GM19193 (cell line): ENCODE measurements around the gene UMPS.

Source experiments
- POLR2A ChIP-seq: IDR thresholded peaks from 4 replicates; pipeline ENCODE4 v1.6.1; 2011; ENCODE audit not compliant: insufficient read depth, insufficient read length; ENCODE audit errors: extremely low read depth

UMPS gene

DNA sequence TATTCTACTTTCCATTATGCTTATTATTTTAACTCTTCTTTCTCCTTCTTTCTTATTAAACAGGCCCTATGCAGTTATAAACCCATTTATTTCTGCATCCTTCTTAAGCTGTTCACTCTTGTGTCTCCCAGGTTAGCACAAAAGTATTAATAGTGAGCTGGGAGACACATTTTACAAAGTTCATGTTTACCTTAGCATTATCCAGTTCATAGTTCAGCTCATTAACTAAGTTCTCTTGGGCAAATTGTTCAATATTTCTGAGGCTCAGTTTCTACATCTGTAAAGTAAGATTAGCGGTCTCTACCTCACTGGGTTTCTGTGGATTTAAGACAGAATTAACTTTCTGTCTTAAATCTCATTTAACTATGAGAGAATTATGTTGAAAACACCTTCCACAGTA is 31.2 kb upstream of the UMPS start:
- TF ChIP-seq POLR2A = no peak

DNA sequence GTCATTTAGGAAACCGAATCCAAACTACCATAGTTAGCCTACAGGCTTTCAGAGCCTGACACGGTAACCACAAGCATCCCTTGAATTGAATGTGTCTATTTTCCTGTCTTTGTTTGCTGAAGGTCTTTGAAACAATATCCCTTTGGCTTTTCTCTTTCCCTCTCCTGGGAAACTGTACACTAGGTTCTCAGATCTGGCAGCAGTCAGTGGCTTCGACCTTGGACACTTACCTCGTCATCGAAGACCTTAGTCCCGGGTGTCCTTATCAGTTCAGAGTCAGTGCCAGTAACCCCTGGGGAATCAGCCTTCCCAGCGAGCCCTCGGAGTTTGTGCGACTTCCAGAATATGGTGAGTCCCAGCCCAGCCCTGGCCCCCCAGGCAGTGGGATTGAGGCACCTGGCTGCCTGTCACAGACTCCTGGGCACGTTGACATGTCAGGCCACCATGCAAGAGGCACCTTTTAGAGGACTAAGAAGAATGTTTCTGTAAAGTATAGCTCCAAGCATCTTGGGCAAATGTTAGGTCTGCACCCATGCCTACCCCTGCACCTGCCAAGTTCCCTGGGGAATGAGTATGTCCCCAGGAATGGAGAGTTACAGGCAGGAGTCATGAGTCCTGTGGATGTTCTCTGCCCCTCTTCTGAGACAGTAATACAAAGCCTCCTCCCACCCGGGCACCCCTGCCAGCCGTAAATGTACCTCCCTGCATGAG is 30.4 kb upstream of the UMPS start:
- no peak for TF ChIP-seq POLR2A

DNA sequence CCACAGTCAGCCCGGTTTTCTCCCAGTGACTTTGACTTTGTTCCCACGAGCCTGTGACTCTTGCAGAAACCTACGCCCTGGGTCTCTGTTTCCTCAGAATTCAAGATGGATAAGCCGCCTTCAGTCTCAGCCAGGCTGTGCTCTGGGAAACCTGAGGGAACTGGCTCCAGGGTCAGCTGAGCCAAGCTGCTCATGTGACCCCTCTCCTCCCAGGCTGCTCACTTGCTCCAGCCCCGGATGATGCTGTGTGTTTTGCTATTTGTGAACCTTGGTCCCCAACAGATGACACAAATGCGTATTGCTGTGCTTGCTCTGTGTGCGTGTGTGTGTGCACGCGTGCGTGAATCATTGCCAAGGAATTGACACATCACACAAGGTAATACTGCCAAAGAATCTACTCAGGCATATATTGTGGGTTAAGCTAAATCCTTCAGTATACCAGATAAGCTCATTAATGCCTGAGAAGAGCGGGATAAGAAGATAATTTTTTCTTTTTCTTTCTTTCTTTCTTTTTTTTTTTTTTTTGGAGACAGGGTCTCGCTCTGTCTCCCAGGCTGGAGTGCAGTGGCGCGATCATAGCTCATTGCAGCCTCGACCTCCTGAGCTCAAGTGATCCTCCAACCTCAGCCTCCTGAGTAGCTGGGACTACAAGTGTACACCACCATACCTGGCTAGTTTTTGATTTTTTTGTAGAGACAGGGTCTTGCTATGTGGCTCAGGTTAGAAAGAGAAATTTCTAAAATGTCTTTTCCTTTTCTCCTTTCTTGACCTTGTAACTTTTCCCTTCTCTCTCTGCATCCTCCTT is 29.2 kb upstream of the UMPS start:
- no peak for TF ChIP-seq POLR2A

GRCh38 chr3:124701687-124702086 is 28.6 kb upstream of the UMPS start:
- TF ChIP-seq POLR2A = no peak

GRCh38 chr3:124702950-124703349 is 27.3 kb upstream of the UMPS start:
- TF ChIP-seq POLR2A = no peak

DNA sequence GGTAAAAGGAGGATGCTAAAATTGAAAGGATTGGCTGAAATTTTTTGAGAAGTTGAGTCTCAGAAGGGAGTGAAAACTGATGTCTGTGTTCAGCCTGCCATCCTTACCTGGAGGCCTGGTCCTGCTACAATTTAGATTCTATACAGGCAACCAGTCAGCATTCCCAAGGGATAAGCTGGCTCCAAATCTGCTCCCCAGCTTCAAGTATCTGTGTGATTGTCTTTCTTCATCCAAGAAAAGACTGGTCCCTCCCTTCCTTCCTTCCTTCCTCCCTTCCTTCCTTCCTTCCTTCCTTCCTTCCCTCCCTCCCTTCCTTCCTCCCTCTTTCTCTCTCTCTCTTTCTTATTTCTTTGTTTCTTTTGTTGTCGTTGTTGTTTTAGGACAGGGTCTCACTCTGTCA is 24.7 kb upstream of the UMPS start:
- TF ChIP-seq POLR2A = no peak

GRCh38 chr3:124707656-124708062 is 22.6 kb upstream of the UMPS start:
- no peak for TF ChIP-seq POLR2A

- TF ChIP-seq POLR2A = no peak
Observed at GRCh38 chr3:124714223-124714853, 15.9 kb upstream of the UMPS start.

GRCh38 chr3:124722589-124722988 is 7.7 kb upstream of the UMPS start:
- TF ChIP-seq POLR2A = no peak

- no peak for TF ChIP-seq POLR2A
Observed at GRCh38 chr3:124730941-124731297, 667 bp downstream of the UMPS start.

GRCh38 chr3:124731760-124732159 is 1.5 kb downstream of the UMPS start:
- TF ChIP-seq POLR2A = no peak

DNA sequence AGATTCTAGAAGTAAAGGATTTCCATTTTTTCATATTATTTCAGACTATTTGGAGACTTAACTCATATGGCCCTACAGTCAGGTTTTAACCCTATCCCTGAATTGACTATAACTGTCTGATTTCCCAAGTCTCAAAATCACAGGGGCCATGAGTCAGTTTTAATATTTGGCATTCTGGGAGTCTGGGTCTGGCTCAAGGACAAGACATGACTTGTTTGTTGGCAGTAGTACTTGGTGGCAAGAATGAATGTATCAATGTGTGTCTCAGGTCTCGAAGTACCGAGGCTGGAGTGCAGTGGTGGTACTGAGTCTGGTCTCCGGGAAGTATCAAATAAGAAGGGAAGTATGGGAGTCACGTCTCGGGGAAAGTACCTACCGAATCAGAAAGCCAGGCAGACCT is 10.8 kb downstream of the UMPS start:
- TF ChIP-seq POLR2A = no peak

GRCh38 chr3:124745756-124746155 is 15.5 kb downstream of the UMPS start:
- TF ChIP-seq POLR2A = no peak

GRCh38 chr3:124747111-124747981 is 17.1 kb downstream of the UMPS start:
- TF ChIP-seq POLR2A = no peak

DNA sequence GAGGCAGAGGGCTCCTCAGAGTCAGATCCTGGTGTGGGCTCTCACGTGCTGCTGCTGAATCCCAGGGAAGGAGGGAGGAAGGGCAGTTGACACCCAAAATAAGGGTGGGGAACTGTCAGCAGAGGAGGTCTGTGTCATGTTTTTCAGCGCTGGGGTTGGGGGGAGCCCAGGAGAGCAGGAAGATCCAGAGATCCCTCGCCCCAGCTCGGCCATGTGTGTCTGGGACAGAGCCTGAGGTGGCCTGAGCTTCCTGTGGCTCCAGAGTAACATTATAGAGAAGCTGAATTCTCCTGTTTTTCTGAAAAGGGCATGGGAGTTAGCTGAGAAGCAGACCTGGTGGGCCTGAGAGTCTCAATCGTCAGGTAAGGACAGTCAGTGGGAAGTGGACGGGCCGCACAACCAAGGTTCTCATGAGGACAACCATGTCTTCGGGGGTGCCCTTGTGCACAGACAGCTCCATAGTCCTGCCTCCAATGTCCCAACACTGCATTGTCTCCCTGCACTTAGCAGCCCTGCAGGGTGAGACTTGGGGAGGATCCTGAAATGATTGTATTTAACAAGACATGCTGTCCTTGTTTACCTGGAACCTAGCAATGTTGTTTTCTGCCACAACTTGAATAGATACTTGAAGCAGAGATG is 18.4 kb downstream of the UMPS start:
- no peak for TF ChIP-seq POLR2A

GRCh38 chr3:124751501-124751900 is 21.2 kb downstream of the UMPS start:
- TF ChIP-seq POLR2A = no peak
